PC-3 (cell line): ENCODE data around the gene KCNQ5.
A peak's percentile ranks its signal among the peaks of the same experiment; 100 is the strongest.

Experiments used
- CTCF ChIP-seq: fragments of 300-600 bp; sonication (generic); conservative IDR thresholded peaks from 2 replicates; pipeline ENCODE4 v1.5.1; 2017; ENCODE audit warnings: antibody characterized with exemption, low read depth, mild to moderate bottlenecking, low read length
- EZH2 ChIP-seq: fragments of 300-600 bp; sonication (generic); IDR thresholded peaks from one replicate; pipeline ENCODE4 v1.6.1; 2017; ENCODE audit warnings: antibody characterized with exemption, mild to moderate bottlenecking, low read length; ENCODE audit not compliant: unreplicated experiment
- EZH2phosphoT487 ChIP-seq: fragments of 300-600 bp; sonication (generic); IDR thresholded peaks from 2 replicates; pipeline ENCODE4 v1.6.1; 2018; ENCODE audit warnings: mild to moderate bottlenecking, antibody characterized with exemption, low read length, borderline replicate concordance

GRCh38 chr6:72704979-72705378, 83.1 kb downstream of the KCNQ5 start:
- peak; percentile 31; the same call in 1 of the 2 replicates for TF ChIP-seq CTCF
- no peak for TF ChIP-seq EZH2
- no peak for TF ChIP-seq EZH2phosphoT487
